GM12878 (cell line): ENCODE measurements around the gene RPL22. TPM values are rescaled to one million over a fixed set of nuclear protein-coding genes. Genes with fewer than 3 reads are reported as not detected.

Experiments used
- ATAC-seq: fragments of 200-7000 bp; cut with Tn5 transposase; 3 replicates; pipeline ENCODE4 v1.9.1; 2020; ENCODE audit warnings: mild to moderate bottlenecking, moderate library complexity
- BruUV-seq: library from RNA; stranded (reverse); fragments of 400-500 nt; replicated peaks from 2 replicates; lab custom pipeline; 2021; lab: Mats Ljungman, UMichigan
- CTCF ChIA-PET: fragments of 300-600 bp; sonication (Branson Sonifier 250); formaldehyde crosslinking; extraction: SDS; loops from one replicate; lab custom pipeline; 2021; ENCODE audit warnings: inconsistent platforms; lab: Yijun Ruan, JAX
- POLR2A ChIA-PET: fragments of 350-600 bp; formaldehyde crosslinking; extraction: SDS; loops from one replicate; lab custom pipeline; 2021; ENCODE audit warnings: inconsistent platforms; lab: Charles Lee
- RAD21 ChIA-PET: fragments of 300-600 bp; sonication (Branson Sonifier 250); formaldehyde crosslinking; loops from one replicate; lab custom pipeline; 2023; ENCODE audit warnings: antibody characterized with exemption; ENCODE audit not compliant: unreplicated experiment; lab: Charles Lee
- SMC1A ChIA-PET: fragments of 300-600 bp; sonication (Branson Sonifier 250); formaldehyde crosslinking; loops from one replicate; lab custom pipeline; 2023; ENCODE audit not compliant: unreplicated experiment, uncharacterized antibody; lab: Charles Lee
- DNase-seq: peaks from one replicate; pipeline ENCODE4 v3.0.0-alpha.2; 2011; ENCODE audit warnings: low read depth, low spot score
- FAIRE-seq: peaks from 3 replicates; lab custom pipeline; 2011; peaks lifted over from hg19 to GRCh38; lab: Jason Lieb, UNC
- H2AFZ ChIP-seq: 2 replicates; pipeline ENCODE4 v1.6.0; 2011; ENCODE audit warnings: low read depth, low read length, control low read depth; ENCODE audit not compliant: control insufficient read depth
- H3K27ac ChIP-seq: 2 replicates; pipeline ENCODE4 v1.5.1; 2011; ENCODE audit warnings: control low read depth; ENCODE audit not compliant: control insufficient read depth, insufficient read depth
- H3K27me3 ChIP-seq, 2 experiments: replicated peaks in 1 of 2; 2 replicates each; pipeline versions ENCODE4 v1.6.0 to v1.6.1; 2011; ENCODE audit warnings: low read length in 1 of 2; ENCODE audit not compliant: control insufficient read depth in 2 of 2, insufficient read depth in 2 of 2
- H3K36me3 ChIP-seq, 2 experiments: 2 replicates each; pipeline ENCODE4 v1.5.1; 2011; ENCODE audit warnings: low read length in 1 of 2; ENCODE audit not compliant: control insufficient read depth in 2 of 2, insufficient read depth in 2 of 2
- H3K4me1 ChIP-seq: 2 replicates; pipeline ENCODE4 v1.6.1; 2011; ENCODE audit warnings: mild to moderate bottlenecking, low read length, moderate library complexity, mixed read lengths; ENCODE audit not compliant: control insufficient read depth, insufficient read depth
- H3K4me2 ChIP-seq: 2 replicates; pipeline ENCODE4 v1.6.0; 2011; ENCODE audit warnings: control low read depth; ENCODE audit not compliant: control insufficient read depth, insufficient read depth
- H3K4me3 ChIP-seq: fragments of 200-600 bp; sonication (generic); 2 replicates; pipeline ENCODE4 v1.5.1; 2016
- H3K79me2 ChIP-seq: 2 replicates; pipeline ENCODE4 v1.6.0; 2011; ENCODE audit warnings: low read length; ENCODE audit not compliant: control insufficient read depth, insufficient read depth
- H3K9ac ChIP-seq: 2 replicates; pipeline ENCODE4 v1.8.0; 2011; ENCODE audit warnings: low read length, control low read depth, mixed read lengths; ENCODE audit not compliant: control insufficient read depth, insufficient read depth
- H3K9me3 ChIP-seq: replicated peaks from 3 replicates; pipeline ENCODE4 v1.5.1; 2011; ENCODE audit warnings: mild to moderate bottlenecking, low read length; ENCODE audit not compliant: control insufficient read depth, insufficient read depth
- H4K20me1 ChIP-seq: 2 replicates; pipeline ENCODE4 v1.6.0; 2011; ENCODE audit not compliant: control insufficient read depth, insufficient read depth
- BCLAF1 ChIP-seq: fragments of 450-650 bp; IDR thresholded peaks from 2 replicates; pipeline ENCODE4 v1.6.1; 2017; ENCODE audit warnings: antibody characterized with exemption, mild to moderate bottlenecking, moderate library complexity
- BMI1 ChIP-seq: fragments of 450-650 bp; IDR thresholded peaks from 2 replicates; pipeline ENCODE4 v1.6.1; 2016; ENCODE audit warnings: mild to moderate bottlenecking, moderate library complexity, borderline replicate concordance
- CBFB ChIP-seq: IDR thresholded peaks from 2 replicates; pipeline ENCODE4 v1.6.1; 2016; ENCODE audit warnings: antibody characterized with exemption, low read depth
- IKZF1 ChIP-seq: fragments of 450-650 bp; conservative IDR thresholded peaks from 2 replicates; pipeline ENCODE4 v1.6.1; 2017; ENCODE audit warnings: antibody characterized with exemption, mild to moderate bottlenecking
- IRF3 ChIP-seq: fragments of 450-650 bp; IDR thresholded peaks from 2 replicates; pipeline ENCODE4 v1.6.1; 2014; ENCODE audit warnings: mild to moderate bottlenecking
- KAT2A ChIP-seq: conservative IDR thresholded peaks from 2 replicates; pipeline ENCODE4 v1.6.1; 2011; ENCODE audit warnings: low read depth, low read length; ENCODE audit not compliant: control insufficient read depth
- MEF2B ChIP-seq: fragments of 450-650 bp; IDR thresholded peaks from 2 replicates; pipeline ENCODE4 v1.6.1; 2018; ENCODE audit warnings: mild to moderate bottlenecking, moderate library complexity; ENCODE audit not compliant: partially characterized antibody, poor library complexity, severe bottlenecking
- NFIC ChIP-seq: IDR thresholded peaks from 2 replicates; pipeline ENCODE4 v1.6.1; 2012; ENCODE audit warnings: low read depth, mild to moderate bottlenecking, inconsistent platforms, low read length, moderate library complexity
- POLR2AphosphoS5 ChIP-seq: IDR thresholded peaks from 2 replicates; pipeline ENCODE4 v1.6.1; 2011; ENCODE audit warnings: mild to moderate bottlenecking, low read length, inconsistent platforms
- SREBF1 ChIP-seq: IDR thresholded peaks from 2 replicates; pipeline ENCODE4 v1.6.1; 2012; ENCODE audit warnings: mild to moderate bottlenecking, low read length
- TCF7 ChIP-seq: IDR thresholded peaks from 2 replicates; pipeline ENCODE4 v1.6.1; 2014; ENCODE audit warnings: antibody characterized with exemption, borderline replicate concordance
- ZNF622 ChIP-seq: fragments of 450-650 bp; IDR thresholded peaks from 2 replicates; pipeline ENCODE4 v1.6.1; 2017; ENCODE audit warnings: mild to moderate bottlenecking, inconsistent platforms
- ZSCAN29 ChIP-seq: fragments of 450-650 bp; IDR thresholded peaks from 2 replicates; pipeline ENCODE4 v1.6.1; 2017; ENCODE audit warnings: mild to moderate bottlenecking, moderate library complexity
- WGBS: methylation state at CpG from one replicate; pipeline ENCODE4 v1.1.6; 2016; ENCODE audit warnings: low lambda C conversion rate; ENCODE audit not compliant: insufficient replicate concordance, insufficient coverage; ENCODE audit errors: missing lambda C conversion rate; 5-methylcytosine and 5-hydroxymethylcytosine counted together
- in situ Hi-C: fragments of 300-500 bp; cut with MboI; formaldehyde crosslinking; loops from 9 replicates; pipeline ENCODE4 v1.14.3; 2018; ENCODE audit warnings: mixed read lengths
- intact Hi-C: fragments of 100-400 bp; cut with micrococcal nuclease; formaldehyde crosslinking; loops from one replicate; pipeline ENCODE4 v1.14.2; 2022; ENCODE audit not compliant: unreplicated experiment
- polyA plus RNA-seq, 11 experiments: library from polyadenylated mRNA; depleted of rRNA in 4 of 11; unstranded in 6 of 11; stranded (reverse) in 5 of 11; fragments of >200 nt; fragmentation: Nextera tagmentation in 4 of 11; fragmentation: Illumina TruSeq in 1 of 11; extraction: Ambion mirVana in 4 of 11; extraction: Trizol in 1 of 11; gene quantifications; 1 replicate in 1 of 11; 2 replicates in 10 of 11; pipeline versions ENCODE4 v1.2.1 to v1.2.3, GENCODE V29; 2011 to 2016; ENCODE audit warnings: inconsistent platforms in 2 of 11, missing spikeins in 2 of 11, low read depth in 1 of 11
- total RNA-seq, 4 experiments: library from RNA; depleted of rRNA in 3 of 4; stranded (reverse); fragments of >200 nt in 3 of 4; fragmentation: Illumina TruSeq in 1 of 4; extraction: Trizol in 1 of 4; gene quantifications; 2 replicates each; pipeline versions ENCODE4 v1.2.1 to v1.2.3, GENCODE V29; 2013 to 2021
- TF ChIP-seq, protein P1 (sequence below): IDR thresholded peaks from 2 replicates; pipeline ENCODE4 v1.6.1; 2012; ENCODE audit warnings: low read depth, low read length, improper control_type of control experiment

Gene RPL22
- total and polyA plus RNA-seq, 10 of the 15 experiments (the other 5 are each of a cell fraction or from before 2014, with no cell fraction given) = 191 to 560 (median 430) TPM

GRCh38 chr1:6158181-6158580, 41.2 kb downstream of the RPL22 start:
- FAIRE-seq (no peak), ATAC-seq (no peak), DNase-seq (no peak)
- no TSS peak for BruUV-seq
- 49% methylated on average over 8 of the region's 8 CpGs for WGBS
- RAD21 ChIA-PET = no interaction called here
- H3K4me1 ChIP-seq = no peaks in the 10 kb centered on the region
- H3K79me2 ChIP-seq = no peaks in the 10 kb centered on the region
- no peaks in the 10 kb centered on the region; a peak in 1 of 4 replicates for H3K27me3 ChIP-seq
- no peaks in the 10 kb centered on the region for H3K9me3 ChIP-seq
- H3K36me3 ChIP-seq = no peaks in the 10 kb centered on the region
- no peak overlapping the region for H3K4me2 ChIP-seq
- CTCF ChIA-PET = no interaction called here
- intact Hi-C loops (no loop called here), in situ Hi-C loops (no loop called here)
- no peak overlapping the region for H3K9ac ChIP-seq
- TF ChIP-seq BMI1 = no peak
- no peak for TF ChIP-seq MEF2B
- H4K20me1 ChIP-seq = no peaks in the 10 kb centered on the region
- no peak overlapping the region for H2AFZ ChIP-seq
- POLR2A ChIA-PET = no interaction called here
- SMC1A ChIA-PET = interaction anchor here (0.7 kb wide), 1 partner anchor 10 kb away, joined by 3 read pairs; no protein-coding TSS in a partner anchor
- H3K4me3 ChIP-seq = no peak overlapping the region
- no peak overlapping the region for H3K27ac ChIP-seq

GRCh38 chr1:6157528-6158174, 41.7 kb downstream of the RPL22 start:
- SMC1A ChIA-PET = interaction anchor here (0.7 kb wide), 1 partner anchor 10 kb away, joined by 3 read pairs; no protein-coding TSS in a partner anchor
- intact Hi-C loops (no loop called here), in situ Hi-C loops (no loop called here)
- FAIRE-seq = no peak
- Histone ChIP-seq H3K27me3 (no peaks in the 10 kb centered on the region; a peak in 1 of 4 replicates), H3K27ac (no peak overlapping the region), H3K4me3 (no peak overlapping the region), H4K20me1 (no peaks in the 10 kb centered on the region), H3K79me2 (no peaks in the 10 kb centered on the region), H3K9me3 (no peaks in the 10 kb centered on the region), H3K4me2 (no peak overlapping the region), H3K9ac (no peak overlapping the region), H2AFZ (no peak overlapping the region), H3K36me3 (no peaks in the 10 kb centered on the region), H3K4me1 (no peaks in the 10 kb centered on the region)
- WGBS = 39% methylated on average over 15 of the region's 15 CpGs
- ATAC-seq = no peak
- RAD21 ChIA-PET = no interaction called here
- POLR2A ChIA-PET = no interaction called here
- no TSS peak for BruUV-seq
- CTCF ChIA-PET = no interaction called here
- no peak for DNase-seq
- TF ChIP-seq IRF3 (no peak), ZSCAN29 (no peak), SREBF1 (no peak), NFIC (no peak), BCLAF1 (no peak), POLR2AphosphoS5 (no peak), TCF7 (no peak), KAT2A (no peak), CBFB (no peak), ZNF622 (no peak), IKZF1 (no peak)
- TF ChIP-seq, protein P1, sequence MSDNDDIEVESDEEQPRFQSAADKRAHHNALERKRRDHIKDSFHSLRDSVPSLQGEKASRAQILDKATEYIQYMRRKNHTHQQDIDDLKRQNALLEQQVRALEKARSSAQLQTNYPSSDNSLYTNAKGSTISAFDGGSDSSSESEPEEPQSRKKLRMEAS = no peak
